ENCODE results near the gene BAG5. TPM values are rescaled to one million over a fixed set of nuclear protein-coding genes. Genes with fewer than 3 reads are reported as not detected.

BAG5 gene
- total RNA-seq, 1 donor from 2014 or later: 29.8 TPM

DNA sequence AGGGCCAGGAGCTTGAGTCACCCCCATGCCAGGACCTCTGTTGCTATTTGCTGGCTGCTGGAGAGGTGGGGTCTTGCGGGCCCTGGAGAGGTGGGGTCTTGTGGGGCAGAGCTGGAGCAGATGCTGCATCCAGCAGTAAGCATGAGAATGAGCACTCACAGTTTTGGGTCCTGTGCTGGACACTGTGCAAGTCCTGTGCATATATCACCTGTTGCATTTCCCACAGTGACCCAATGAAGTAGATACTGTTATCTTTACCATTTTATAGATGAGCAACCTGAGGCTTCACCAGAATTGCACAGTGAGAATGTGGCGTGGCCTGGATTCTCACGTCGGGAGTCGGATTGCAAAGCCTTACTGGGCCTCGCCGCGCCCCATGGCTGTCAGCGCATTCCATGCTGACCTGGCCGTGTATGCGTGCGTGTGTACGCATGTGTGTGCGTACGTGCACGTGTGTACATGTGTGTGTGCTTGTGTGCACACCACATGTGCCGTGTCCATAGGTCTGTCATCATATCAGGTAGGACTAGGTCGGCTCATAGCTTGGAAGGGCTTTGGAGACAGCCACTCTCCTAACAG is 12.3 kb upstream of the BAG5 start:
- no peaks in the 10 kb centered on the region for H3K9me3 ChIP-seq
- ATAC-seq: no peak
- H3K4me3 ChIP-seq: no peak overlapping the region
- peaks cover 66% of the 10 kb centered on the region for H3K4me1 ChIP-seq
- H3K27ac ChIP-seq: no peak overlapping the region
- intact Hi-C loops (cut with DNase I): no loop called here
- TF ChIP-seq, protein P1, sequence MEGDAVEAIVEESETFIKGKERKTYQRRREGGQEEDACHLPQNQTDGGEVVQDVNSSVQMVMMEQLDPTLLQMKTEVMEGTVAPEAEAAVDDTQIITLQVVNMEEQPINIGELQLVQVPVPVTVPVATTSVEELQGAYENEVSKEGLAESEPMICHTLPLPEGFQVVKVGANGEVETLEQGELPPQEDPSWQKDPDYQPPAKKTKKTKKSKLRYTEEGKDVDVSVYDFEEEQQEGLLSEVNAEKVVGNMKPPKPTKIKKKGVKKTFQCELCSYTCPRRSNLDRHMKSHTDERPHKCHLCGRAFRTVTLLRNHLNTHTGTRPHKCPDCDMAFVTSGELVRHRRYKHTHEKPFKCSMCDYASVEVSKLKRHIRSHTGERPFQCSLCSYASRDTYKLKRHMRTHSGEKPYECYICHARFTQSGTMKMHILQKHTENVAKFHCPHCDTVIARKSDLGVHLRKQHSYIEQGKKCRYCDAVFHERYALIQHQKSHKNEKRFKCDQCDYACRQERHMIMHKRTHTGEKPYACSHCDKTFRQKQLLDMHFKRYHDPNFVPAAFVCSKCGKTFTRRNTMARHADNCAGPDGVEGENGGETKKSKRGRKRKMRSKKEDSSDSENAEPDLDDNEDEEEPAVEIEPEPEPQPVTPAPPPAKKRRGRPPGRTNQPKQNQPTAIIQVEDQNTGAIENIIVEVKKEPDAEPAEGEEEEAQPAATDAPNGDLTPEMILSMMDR (IDR thresholded peaks at IDR 0.05): no peak
- DNase-seq: no peak
- no peaks in the 10 kb centered on the region for H3K27me3 ChIP-seq (ENCODE audit: low read depth)
- H3K36me3 ChIP-seq: peaks cover 45% of the 10 kb centered on the region

DNA sequence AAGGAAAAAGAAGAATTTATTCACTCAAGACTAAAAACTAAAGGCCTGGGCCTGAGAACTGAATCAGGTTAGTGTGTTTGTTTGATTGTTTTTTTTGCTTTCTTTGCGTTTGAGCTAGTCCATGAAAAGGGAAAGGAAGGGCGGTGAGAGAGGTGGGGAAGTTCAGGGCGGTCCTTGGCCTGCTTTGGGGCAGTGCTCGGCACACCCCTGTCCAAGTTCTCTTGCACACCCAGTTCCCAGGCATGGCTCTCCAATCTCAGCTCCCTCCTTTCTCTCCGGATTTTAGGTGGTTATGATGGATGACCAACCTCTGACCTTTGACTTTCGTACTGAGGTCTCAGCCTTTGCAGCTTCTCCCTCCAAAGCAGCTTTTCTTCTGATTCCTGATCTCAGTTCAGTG is 11.6 kb upstream of the BAG5 start:
- Histone ChIP-seq H3K4me1 (peaks cover 66% of the 10 kb centered on the region), H3K27me3 (ENCODE audit: low read depth) (no peaks in the 10 kb centered on the region), H3K27ac (peak overlapping the region; percentile 7), H3K4me3 (no peak overlapping the region), H3K9me3 (no peaks in the 10 kb centered on the region), H3K36me3 (peaks cover 40% of the 10 kb centered on the region)
- TF ChIP-seq, protein P1 (IDR thresholded peaks at IDR 0.05): no peak
- DNase-seq (no peak), ATAC-seq (no peak)
- intact Hi-C loops (cut with DNase I): no loop called here

DNA sequence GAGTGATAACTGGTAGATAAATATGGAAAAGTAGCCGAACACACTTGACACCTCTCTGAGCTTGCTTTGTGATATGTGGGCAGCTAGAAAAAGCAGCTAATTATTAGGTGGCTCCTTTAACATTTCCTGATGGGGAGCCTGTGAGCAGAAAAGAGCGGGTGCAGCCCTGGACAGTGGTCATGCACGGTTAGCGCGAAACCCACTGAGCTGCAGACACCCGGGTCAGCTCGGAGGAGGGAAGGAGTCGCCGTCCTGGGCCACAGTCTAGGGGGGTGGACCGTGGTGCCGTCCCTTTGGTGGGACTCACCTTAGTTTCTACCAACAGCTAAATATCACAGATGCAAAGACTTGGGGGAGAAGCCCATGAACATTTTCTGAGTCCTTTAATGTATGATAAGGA is 7.0 kb upstream of the BAG5 start:
- H3K4me3 ChIP-seq: no peak overlapping the region
- H3K4me1 ChIP-seq: peaks cover 48% of the 10 kb centered on the region
- H3K27ac ChIP-seq: no peak overlapping the region
- no peak for DNase-seq
- intact Hi-C loops (cut with DNase I): no loop called here
- no peak for ATAC-seq
- TF ChIP-seq, protein P1 (IDR thresholded peaks at IDR 0.05): no peak
- H3K36me3 ChIP-seq: peaks cover 26% of the 10 kb centered on the region
- H3K9me3 ChIP-seq: no peaks in the 10 kb centered on the region
- no peaks in the 10 kb centered on the region for H3K27me3 ChIP-seq (ENCODE audit: low read depth)

DNA sequence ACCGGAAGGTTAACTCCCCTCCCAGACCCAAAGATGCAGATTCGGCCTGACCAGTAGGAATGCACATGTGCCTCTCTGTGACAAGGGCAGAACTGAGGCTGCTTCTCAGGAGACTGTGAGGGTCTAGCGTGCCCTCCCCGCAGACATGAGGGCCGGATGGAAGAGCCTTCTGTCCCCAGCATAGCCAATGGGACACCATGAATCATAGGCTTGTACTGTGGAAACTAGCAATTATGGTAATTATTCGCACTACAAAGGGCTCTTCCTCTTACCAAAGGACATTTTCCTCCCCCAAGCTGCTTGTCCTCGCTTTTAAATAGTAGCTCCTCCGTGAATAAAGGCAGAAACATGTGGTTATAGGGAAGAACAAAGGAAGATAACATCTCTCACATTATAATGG is 6.5 kb upstream of the BAG5 start:
- no peak for ATAC-seq
- Histone ChIP-seq H3K27ac (no peak overlapping the region), H3K4me1 (peaks cover 48% of the 10 kb centered on the region), H3K27me3 (ENCODE audit: low read depth) (no peaks in the 10 kb centered on the region), H3K36me3 (peaks cover 21% of the 10 kb centered on the region), H3K4me3 (no peak overlapping the region), H3K9me3 (no peaks in the 10 kb centered on the region)
- TF ChIP-seq, protein P1 (IDR thresholded peaks at IDR 0.05): no peak
- no peak for DNase-seq
- intact Hi-C loops (cut with DNase I): no loop called here

DNA sequence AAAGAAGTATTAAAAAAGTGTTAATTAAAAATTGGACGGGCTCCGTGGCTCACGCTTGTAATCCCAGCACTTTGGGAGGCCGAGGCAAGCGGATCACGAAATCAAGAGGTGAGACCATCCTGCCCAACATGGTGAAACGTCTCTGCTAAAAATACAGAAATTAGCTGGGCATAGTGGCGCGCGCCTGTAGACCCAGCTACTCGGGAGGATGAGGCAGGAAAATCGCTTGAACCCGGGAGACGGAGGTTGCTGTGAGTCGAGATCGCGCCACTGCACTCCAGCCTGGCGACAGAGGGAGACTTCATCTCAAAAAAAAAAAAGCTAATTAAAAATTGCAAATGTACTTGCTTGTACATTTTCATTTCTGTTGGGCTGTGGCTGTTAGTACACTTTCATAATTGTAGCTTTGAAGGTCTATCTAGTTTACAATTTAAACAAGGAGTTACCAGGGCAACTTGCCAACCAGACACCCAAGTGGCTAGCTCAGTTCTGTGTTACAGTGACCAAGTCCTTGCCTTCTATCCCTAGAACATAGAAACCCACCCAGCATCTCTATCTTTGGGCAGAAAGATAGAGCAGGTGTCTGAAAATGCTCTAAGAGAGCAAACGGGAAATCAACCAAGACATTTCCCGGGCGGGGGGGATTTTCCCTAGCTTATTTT is 1.5 kb upstream of the BAG5 start:
- peak overlapping the region; percentile 98 for H3K27ac ChIP-seq
- no peaks in the 10 kb centered on the region for H3K9me3 ChIP-seq
- H3K27me3 ChIP-seq (ENCODE audit: low read depth): no peaks in the 10 kb centered on the region
- DNase-seq (no peak), ATAC-seq (no peak)
- peaks cover 54% of the 10 kb centered on the region for H3K4me1 ChIP-seq
- peaks cover 25% of the 10 kb centered on the region for H3K36me3 ChIP-seq
- intact Hi-C loops (cut with DNase I): no loop called here
- H3K4me3 ChIP-seq: peak overlapping the region; percentile 98
- TF ChIP-seq, protein P1 (IDR thresholded peaks at IDR 0.05): no peak

All from lower lobe of right lung (tissue), 2 donors.